B cell (primary cell): ENCODE results near the gene BRMS1L.

ENCODE experiments used
- EZH2 ChIP-seq: IDR thresholded peaks from 2 replicates; pipeline ENCODE4 v1.6.1; 2012; ENCODE audit warnings: borderline replicate concordance, low read depth, mild to moderate bottlenecking, moderate library complexity, low read length; ENCODE audit not compliant: insufficient read depth, poor library complexity, severe bottlenecking
- TF ChIP-seq, protein P1 (sequence below): fragments of 200-600 bp; IDR thresholded peaks from one replicate; pipeline ENCODE4 v1.8.0; 2022; ENCODE audit warnings: antibody characterized with exemption, mild to moderate bottlenecking

DNA sequence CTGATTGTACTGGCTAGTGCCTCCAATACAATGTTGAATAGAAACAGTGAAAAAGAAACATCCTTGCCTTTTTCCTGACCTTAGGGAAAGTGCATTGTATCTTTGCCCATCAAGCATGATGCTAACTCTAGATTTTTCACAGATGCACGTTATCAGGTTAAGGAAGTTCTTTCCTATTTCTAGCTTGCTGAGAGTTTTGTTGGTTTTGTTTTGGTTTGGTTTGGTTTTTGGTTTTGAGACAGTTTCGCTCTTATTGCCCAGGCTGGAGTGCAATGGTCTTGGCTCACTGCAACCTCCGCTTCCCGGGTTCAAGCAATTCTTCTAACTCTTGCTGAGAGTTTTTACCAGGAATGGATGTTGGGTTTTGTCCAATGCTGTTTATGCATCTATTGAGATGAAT lies 89.0 kb downstream of the BRMS1L start:
- TF ChIP-seq, protein P1, sequence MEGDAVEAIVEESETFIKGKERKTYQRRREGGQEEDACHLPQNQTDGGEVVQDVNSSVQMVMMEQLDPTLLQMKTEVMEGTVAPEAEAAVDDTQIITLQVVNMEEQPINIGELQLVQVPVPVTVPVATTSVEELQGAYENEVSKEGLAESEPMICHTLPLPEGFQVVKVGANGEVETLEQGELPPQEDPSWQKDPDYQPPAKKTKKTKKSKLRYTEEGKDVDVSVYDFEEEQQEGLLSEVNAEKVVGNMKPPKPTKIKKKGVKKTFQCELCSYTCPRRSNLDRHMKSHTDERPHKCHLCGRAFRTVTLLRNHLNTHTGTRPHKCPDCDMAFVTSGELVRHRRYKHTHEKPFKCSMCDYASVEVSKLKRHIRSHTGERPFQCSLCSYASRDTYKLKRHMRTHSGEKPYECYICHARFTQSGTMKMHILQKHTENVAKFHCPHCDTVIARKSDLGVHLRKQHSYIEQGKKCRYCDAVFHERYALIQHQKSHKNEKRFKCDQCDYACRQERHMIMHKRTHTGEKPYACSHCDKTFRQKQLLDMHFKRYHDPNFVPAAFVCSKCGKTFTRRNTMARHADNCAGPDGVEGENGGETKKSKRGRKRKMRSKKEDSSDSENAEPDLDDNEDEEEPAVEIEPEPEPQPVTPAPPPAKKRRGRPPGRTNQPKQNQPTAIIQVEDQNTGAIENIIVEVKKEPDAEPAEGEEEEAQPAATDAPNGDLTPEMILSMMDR = no peak
- TF ChIP-seq EZH2 = no peak
